ENCODE data around the gene SPTBN1. TPM values are rescaled to one million over a fixed set of nuclear protein-coding genes. Genes with fewer than 3 reads are reported as not detected.

SPTBN1 gene
- total and polyA plus RNA-seq, 9 of the 15 experiments (the other 6 are each of a cell fraction or from before 2014, with no cell fraction given) = 8.9 to 66.8 (median 31.4) TPM

DNA sequence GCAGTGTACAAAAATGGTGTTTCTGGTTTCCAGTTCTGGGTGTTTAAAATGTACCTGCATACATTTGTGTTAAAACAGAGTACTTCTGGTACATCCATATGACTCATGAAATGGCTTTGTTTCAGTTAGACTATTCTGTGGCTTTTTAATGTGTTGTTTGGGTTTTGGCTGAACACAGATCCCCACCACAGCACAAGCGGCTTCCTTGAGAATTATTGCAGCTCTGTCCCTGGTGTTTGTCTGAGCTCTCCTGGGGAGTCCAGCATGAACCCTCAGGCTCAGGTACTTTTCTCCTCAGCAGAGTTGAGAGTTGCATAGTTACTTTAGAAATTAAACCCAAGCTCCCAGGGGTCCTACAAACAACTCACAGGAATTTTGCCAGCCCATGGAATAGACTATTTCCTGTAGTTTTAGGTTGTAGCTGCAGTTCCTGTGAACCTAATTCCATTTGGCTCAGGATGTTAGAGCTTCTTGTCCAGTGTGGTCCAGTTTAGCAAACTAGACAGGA lies 202.5 kb downstream of the SPTBN1 start:
- DNase-seq (ENCODE audit: extremely low read depth in 1 of 4, low spot score in 3 of 4) (no peak), ATAC-seq (no peak), FAIRE-seq (no peak)
- Histone ChIP-seq H3K79me2 (ENCODE audit: control insufficient read depth, insufficient read depth, low read length) (no peaks in the 10 kb centered on the region), H2AFZ (ENCODE audit: low read depth, low read length) (no peak overlapping the region), H4K20me1 (replicated peaks; ENCODE audit: control insufficient read depth, insufficient read depth, low read length) (no peaks in the 10 kb centered on the region), H3K4me2 (ENCODE audit: insufficient read depth, low read length) (no peak overlapping the region), H3K27me3 (ENCODE audit: control insufficient read depth in 2 of 2, insufficient read depth in 2 of 2, low read length in 2 of 2) (no peaks in the 10 kb centered on the region), H3K36me3 (ENCODE audit: control insufficient read depth, insufficient read depth, low read length) (peaks cover 84% of the 10 kb centered on the region), H3K9me3 (replicated peaks; ENCODE audit: control insufficient read depth, insufficient read depth, low read depth, low read length) (no peaks in the 10 kb centered on the region), H3K4me1 (replicated peaks in 1 of 2; ENCODE audit: control insufficient read depth in 2 of 2, insufficient read depth in 2 of 2, low read length in 2 of 2) (no peaks in the 10 kb centered on the region), H3K27ac (ENCODE audit: extremely low read depth, low read depth, low read length) (no peak overlapping the region), H3K4me3 (no peak overlapping the region), H3K9me1 (ENCODE audit: control insufficient read depth, insufficient read depth, low read length) (no peaks in the 10 kb centered on the region), H3K9ac (ENCODE audit: insufficient read depth in 1 of 2, low read depth in 2 of 2, low read length in 2 of 2) (no peak overlapping the region)
- CTCF ChIA-PET (ENCODE audit: low intra/inter-chr PET ratio) = no interaction called here
- no TSS peak for BruUV-seq (replicated peaks)
- intact Hi-C loops (cut with micrococcal nuclease) = loop anchor here (5.0 kb wide), 1 partner anchor 86 kb away; no protein-coding TSS in a partner anchor
- 100% methylated on average over 1 of the region's 1 CpG for WGBS (ENCODE audit: insufficient coverage, low coverage, missing lambda C conversion rate)
- in situ Hi-C loops (cut with MboI) = no loop called here
- POLR2A ChIA-PET = interaction anchor here (0.7 kb wide), 1 partner anchor 12 kb away, joined by 3 read pairs; no protein-coding TSS in a partner anchor
- no peak for TF ChIP-seq SREBF2 (CRISPR knock-in tag; IDR thresholded peaks at IDR 0.05)
- TF ChIP-seq, protein P1, sequence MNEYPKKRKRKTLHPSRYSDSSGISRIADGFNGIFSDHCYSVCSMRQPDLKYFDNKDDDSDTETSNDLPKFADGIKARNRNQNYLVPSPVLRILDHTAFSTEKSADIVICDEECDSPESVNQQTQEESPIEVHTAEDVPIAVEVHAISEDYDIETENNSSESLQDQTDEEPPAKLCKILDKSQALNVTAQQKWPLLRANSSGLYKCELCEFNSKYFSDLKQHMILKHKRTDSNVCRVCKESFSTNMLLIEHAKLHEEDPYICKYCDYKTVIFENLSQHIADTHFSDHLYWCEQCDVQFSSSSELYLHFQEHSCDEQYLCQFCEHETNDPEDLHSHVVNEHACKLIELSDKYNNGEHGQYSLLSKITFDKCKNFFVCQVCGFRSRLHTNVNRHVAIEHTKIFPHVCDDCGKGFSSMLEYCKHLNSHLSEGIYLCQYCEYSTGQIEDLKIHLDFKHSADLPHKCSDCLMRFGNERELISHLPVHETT (CRISPR knock-in tag; conservative IDR thresholded peaks at IDR 0.05 in 1 of 2, IDR thresholded peaks at IDR 0.05 in 1 of 2) = no peak
- TF ChIP-seq ZNF175 (CRISPR knock-in tag; IDR thresholded peaks at IDR 0.05; ENCODE audit: low read depth) = no peak
- TF ChIP-seq TRIM24 (IDR thresholded peaks at IDR 0.05) = no peak
- TF ChIP-seq HDAC2 (IDR thresholded peaks at IDR 0.05) = no peak
- TF ChIP-seq ZFX (CRISPR knock-in tag; IDR thresholded peaks at IDR 0.05) = no peak
- TF ChIP-seq SNRNP70 (optimal IDR thresholded peaks at IDR 0.05; ENCODE audit: low read depth, low read length) = no peak
- TF ChIP-seq, protein P2, sequence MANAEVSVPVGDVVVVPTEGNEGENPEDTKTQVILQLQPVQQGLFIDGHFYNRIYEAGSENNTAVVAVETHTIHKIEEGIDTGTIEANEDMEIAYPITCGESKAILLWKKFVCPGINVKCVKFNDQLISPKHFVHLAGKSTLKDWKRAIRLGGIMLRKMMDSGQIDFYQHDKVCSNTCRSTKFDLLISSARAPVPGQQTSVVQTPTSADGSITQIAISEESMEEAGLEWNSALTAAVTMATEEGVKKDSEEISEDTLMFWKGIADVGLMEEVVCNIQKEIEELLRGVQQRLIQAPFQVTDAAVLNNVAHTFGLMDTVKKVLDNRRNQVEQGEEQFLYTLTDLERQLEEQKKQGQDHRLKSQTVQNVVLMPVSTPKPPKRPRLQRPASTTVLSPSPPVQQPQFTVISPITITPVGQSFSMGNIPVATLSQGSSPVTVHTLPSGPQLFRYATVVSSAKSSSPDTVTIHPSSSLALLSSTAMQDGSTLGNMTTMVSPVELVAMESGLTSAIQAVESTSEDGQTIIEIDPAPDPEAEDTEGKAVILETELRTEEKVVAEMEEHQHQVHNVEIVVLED (CRISPR knock-in tag; IDR thresholded peaks at IDR 0.05) = no peak
- no peak for TF ChIP-seq ETV5 (CRISPR knock-in tag; IDR thresholded peaks at IDR 0.05; ENCODE audit: low read depth)
- TF ChIP-seq SRSF1 (IDR thresholded peaks at IDR 0.05; ENCODE audit: low read depth, low read length) = no peak
- no peak for TF ChIP-seq SUPT5H (IDR thresholded peaks at IDR 0.05)
- no peak for TF ChIP-seq ZKSCAN8 (CRISPR knock-in tag; IDR thresholded peaks at IDR 0.05)
- TF ChIP-seq ZNF699 (CRISPR knock-in tag; IDR thresholded peaks at IDR 0.05; ENCODE audit: insufficient replicate concordance) = no peak
- no peak for TF ChIP-seq BCL6 (CRISPR knock-in tag; IDR thresholded peaks at IDR 0.05)

All from K562 (cell line).